Measurements from ENCODE around the gene ATP5IF1. TPM values are rescaled to one million over a fixed set of nuclear protein-coding genes. Genes with fewer than 3 reads are reported as not detected.

The ATP5IF1 gene
- total and polyA plus RNA-seq, 2 donors (not counting 1 experiment from before 2014, with no cell fraction given): 146 to 269 TPM

- H4K20me1 ChIP-seq (ENCODE audit: control insufficient read depth, extremely low read depth, insufficient read depth, low read length): no peaks in the 10 kb centered on the region
- H3K36me3 ChIP-seq (ENCODE audit: control insufficient read depth, insufficient read depth, low read length): peaks cover 5% of the 10 kb centered on the region
- peak overlapping the region; percentile 84 for H3K27ac ChIP-seq (ENCODE audit: insufficient read depth, low read length)
- no peaks in the 10 kb centered on the region for H3K4me1 ChIP-seq (ENCODE audit: control insufficient read depth, extremely low read depth, insufficient read depth, low read length)
- no peaks in the 10 kb centered on the region for H3K27me3 ChIP-seq (ENCODE audit: control insufficient read depth, insufficient read depth, low read length)
- TF ChIP-seq EZH2 (IDR thresholded peaks at IDR 0.05; ENCODE audit: low read length, missing control alignments) (no peak), CTCF (conservative IDR thresholded peaks at IDR 0.05 in 1 of 2, IDR thresholded peaks at IDR 0.05 in 1 of 2; ENCODE audit: low read depth in 1 of 2, low read length in 2 of 2) (no peak)
- peaks cover 29% of the 10 kb centered on the region for H3K79me2 ChIP-seq (ENCODE audit: control insufficient read depth, insufficient read depth, low read length)
- peak overlapping the region; percentile 83 for H3K9ac ChIP-seq (ENCODE audit: insufficient read depth, low read length)
- H2AFZ ChIP-seq (ENCODE audit: low read length): peak overlapping the region; percentile 98
- H3K4me2 ChIP-seq (ENCODE audit: extremely low read depth, insufficient read depth, low read length): peak overlapping the region; percentile 88
- peak overlapping the region; percentile 81 to 97 (median 94) for H3K4me3 ChIP-seq (replicated peaks in 1 of 4; ENCODE audit: control extremely low read depth in 1 of 4, insufficient read depth in 1 of 4, low read depth in 3 of 4, low read length in 4 of 4)
- DNase-seq (ENCODE audit: low read depth in 2 of 2): no peak
- H3K9me3 ChIP-seq (ENCODE audit: control insufficient read depth, insufficient read depth, low read depth, low read length): no peaks in the 10 kb centered on the region
These were observed 865 bp downstream of the ATP5IF1 start for GRCh38 chr1:28236656-28237322.

DNA sequence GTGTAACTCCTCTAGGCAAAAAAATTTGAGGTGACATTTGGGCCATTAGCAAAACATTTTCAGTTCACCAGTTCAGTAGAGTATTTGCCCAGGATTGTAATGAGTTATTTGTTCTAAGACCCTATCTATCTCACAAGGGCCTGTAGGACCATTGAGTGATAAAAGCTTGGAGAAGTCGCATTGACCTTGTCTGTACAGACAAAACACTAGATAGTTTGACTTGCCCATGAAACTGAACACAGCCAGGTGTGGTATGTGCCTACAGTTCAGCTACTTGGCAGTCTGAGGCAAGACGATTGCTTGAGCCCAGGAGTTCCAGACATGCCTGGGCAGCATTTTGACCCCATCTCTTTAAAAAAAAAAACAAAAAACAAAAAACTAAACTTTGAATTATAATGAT is 3.1 kb downstream of the ATP5IF1 start:
- Histone ChIP-seq H2AFZ (ENCODE audit: low read length) (no peak overlapping the region), H3K4me3 (replicated peaks in 1 of 4; ENCODE audit: control extremely low read depth in 1 of 4, insufficient read depth in 1 of 4, low read depth in 3 of 4, low read length in 4 of 4) (no peak overlapping the region), H3K27me3 (ENCODE audit: control insufficient read depth, insufficient read depth, low read length) (no peaks in the 10 kb centered on the region), H3K9ac (ENCODE audit: insufficient read depth, low read length) (no peak overlapping the region), H3K4me1 (ENCODE audit: control insufficient read depth, extremely low read depth, insufficient read depth, low read length) (no peaks in the 10 kb centered on the region), H3K36me3 (ENCODE audit: control insufficient read depth, insufficient read depth, low read length) (peaks cover 5% of the 10 kb centered on the region), H4K20me1 (ENCODE audit: control insufficient read depth, extremely low read depth, insufficient read depth, low read length) (no peaks in the 10 kb centered on the region), H3K79me2 (ENCODE audit: control insufficient read depth, insufficient read depth, low read length) (peaks cover 19% of the 10 kb centered on the region), H3K4me2 (ENCODE audit: extremely low read depth, insufficient read depth, low read length) (no peak overlapping the region), H3K27ac (ENCODE audit: insufficient read depth, low read length) (no peak overlapping the region), H3K9me3 (ENCODE audit: control insufficient read depth, insufficient read depth, low read depth, low read length) (no peaks in the 10 kb centered on the region)
- no peak for DNase-seq (ENCODE audit: low read depth in 2 of 2)
- TF ChIP-seq CTCF (conservative IDR thresholded peaks at IDR 0.05 in 1 of 2, IDR thresholded peaks at IDR 0.05 in 1 of 2; ENCODE audit: low read depth in 1 of 2, low read length in 2 of 2): no peak
- no peak for TF ChIP-seq EZH2 (IDR thresholded peaks at IDR 0.05; ENCODE audit: low read length, missing control alignments)

DNA sequence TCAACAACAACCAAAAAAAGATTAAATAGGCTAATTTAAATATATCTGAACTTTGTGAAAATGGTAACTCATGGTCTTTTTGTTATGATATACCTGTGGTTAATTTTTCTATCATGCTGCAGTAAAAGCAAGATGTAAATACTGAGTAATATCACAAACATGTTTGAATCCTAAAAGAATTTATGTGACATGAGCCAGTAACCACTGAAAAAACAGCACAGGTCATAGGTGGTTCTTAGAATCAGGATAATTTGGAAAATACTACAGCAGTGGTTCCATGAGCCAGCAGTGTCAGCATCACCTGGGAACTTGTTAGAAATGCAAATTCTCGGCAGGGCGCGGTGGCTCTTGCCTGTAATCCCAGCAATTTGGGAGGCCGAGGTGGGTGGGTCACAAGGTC is 4.1 kb downstream of the ATP5IF1 start:
- Histone ChIP-seq H3K36me3 (ENCODE audit: control insufficient read depth, insufficient read depth, low read length) (peaks cover 5% of the 10 kb centered on the region), H3K4me1 (ENCODE audit: control insufficient read depth, extremely low read depth, insufficient read depth, low read length) (no peaks in the 10 kb centered on the region), H3K27me3 (ENCODE audit: control insufficient read depth, insufficient read depth, low read length) (no peaks in the 10 kb centered on the region), H3K9me3 (ENCODE audit: control insufficient read depth, insufficient read depth, low read depth, low read length) (no peaks in the 10 kb centered on the region), H3K4me3 (replicated peaks in 1 of 4; ENCODE audit: control extremely low read depth in 1 of 4, insufficient read depth in 1 of 4, low read depth in 3 of 4, low read length in 4 of 4) (no peak overlapping the region), H3K4me2 (ENCODE audit: extremely low read depth, insufficient read depth, low read length) (no peak overlapping the region), H4K20me1 (ENCODE audit: control insufficient read depth, extremely low read depth, insufficient read depth, low read length) (no peaks in the 10 kb centered on the region), H3K79me2 (ENCODE audit: control insufficient read depth, insufficient read depth, low read length) (peaks cover 19% of the 10 kb centered on the region), H3K9ac (ENCODE audit: insufficient read depth, low read length) (no peak overlapping the region), H3K27ac (ENCODE audit: insufficient read depth, low read length) (no peak overlapping the region), H2AFZ (ENCODE audit: low read length) (no peak overlapping the region)
- DNase-seq (ENCODE audit: low read depth in 2 of 2): peak in 1 of 2 donors; percentile 40
- TF ChIP-seq CTCF (conservative IDR thresholded peaks at IDR 0.05 in 1 of 2, IDR thresholded peaks at IDR 0.05 in 1 of 2; ENCODE audit: low read depth in 1 of 2, low read length in 2 of 2) (no peak), EZH2 (IDR thresholded peaks at IDR 0.05; ENCODE audit: low read length, missing control alignments) (no peak)

Data from fibroblast of lung (primary cell).